ENCODE measurements around the gene KIAA1549. TPM values are rescaled to one million over a fixed set of nuclear protein-coding genes. Genes with fewer than 3 reads are reported as not detected.

The KIAA1549 gene
- total and polyA plus RNA-seq, 9 of the 15 experiments (the other 6 are each of a cell fraction or from before 2014, with no cell fraction given), result 0.01 to 0.29 (median 0.07) TPM

- no peak for TF ChIP-seq ZNF280A (IDR thresholded peaks at IDR 0.05; ENCODE audit: low read depth, partially characterized antibody)
- peak; percentile 34; the same call in 1 of the 2 replicates for TF ChIP-seq REST (IDR thresholded peaks at IDR 0.05; ENCODE audit: borderline replicate concordance)
- TF ChIP-seq REST (CRISPR knock-in tag; IDR thresholded peaks at IDR 0.05; ENCODE audit: low read depth), result no peak
- no peak for TF ChIP-seq ZSCAN32 (CRISPR knock-in tag; IDR thresholded peaks at IDR 0.05)
- intact Hi-C loops (cut with micrococcal nuclease), result loop anchor here (2.0 to 10.0 kb wide), 3 partner anchors 96 to 190 kb away; no protein-coding TSS in a partner anchor
- Histone ChIP-seq H2AFZ (ENCODE audit: low read depth, low read length) (no peak overlapping the region), H3K36me3 (ENCODE audit: control insufficient read depth, insufficient read depth, low read length) (no peaks in the 10 kb centered on the region), H3K27ac (ENCODE audit: extremely low read depth, low read depth, low read length) (no peak overlapping the region), H3K79me2 (ENCODE audit: control insufficient read depth, insufficient read depth, low read length) (no peaks in the 10 kb centered on the region), H4K20me1 (replicated peaks; ENCODE audit: control insufficient read depth, insufficient read depth, low read length) (no peaks in the 10 kb centered on the region), H3K4me3 (no peak overlapping the region), H3K9ac (ENCODE audit: insufficient read depth in 1 of 2, low read depth in 2 of 2, low read length in 2 of 2) (no peak overlapping the region), H3K27me3 (ENCODE audit: control insufficient read depth in 2 of 2, insufficient read depth in 2 of 2, low read length in 2 of 2) (peaks cover 50 to 62% of the 10 kb centered on the region in 2 experiments), H3K9me3 (replicated peaks; ENCODE audit: control insufficient read depth, insufficient read depth, low read depth, low read length) (no peaks in the 10 kb centered on the region), H3K4me1 (replicated peaks in 1 of 2; ENCODE audit: control insufficient read depth in 2 of 2, insufficient read depth in 2 of 2, low read length in 2 of 2) (no peaks in the 10 kb centered on the region), H3K4me2 (ENCODE audit: insufficient read depth, low read length) (no peak overlapping the region), H3K9me1 (ENCODE audit: control insufficient read depth, insufficient read depth, low read length) (no peaks in the 10 kb centered on the region)
- 7% methylated on average over 9 of the region's 9 CpGs for WGBS (ENCODE audit: insufficient coverage, low coverage, missing lambda C conversion rate)
- FAIRE-seq, result no peak
- CTCF ChIA-PET (ENCODE audit: low intra/inter-chr PET ratio), result interaction anchor here (1.3 to 1.6 kb wide), 2 partner anchors 188 to 241 kb away, joined by 5 to 9 read pairs; no protein-coding TSS in a partner anchor
- no TSS peak for BruUV-seq (replicated peaks)
- in situ Hi-C loops (cut with MboI), result no loop called here
- POLR2A ChIA-PET, result interaction anchor here (0.5 to 1.3 kb wide), 8 partner anchors 7 to 1215 kb away, joined by 3 to 9 read pairs (median 4); partner anchors contain the start of gene KIAA1549
- no peak for ATAC-seq
- no peak for DNase-seq (ENCODE audit: extremely low read depth in 1 of 4, low spot score in 3 of 4)
These were observed 94.0 kb downstream of the KIAA1549 start for GRCh38 chr7:138887085-138887710.
